Astrocyte of the spinal cord (primary cell): Measurements from ENCODE around the gene AKAP9.

Experiments used
- DNase-seq: peaks from one replicate; pipeline ENCODE4 v3.0.0; 2011; ENCODE audit warnings: low read depth, low spot score
- H3K4me3 ChIP-seq: 2 replicates; pipeline ENCODE4 v1.5.1; 2011; ENCODE audit warnings: low read depth, mild to moderate bottlenecking, low read length, moderate library complexity
- in situ Hi-C: cut with HindIII; loops from 2 replicates; pipeline ENCODE4 v1.10.0; 2017; ENCODE audit warnings: low sequenced_read_pairs
- TF ChIP-seq, protein P1 (sequence below): IDR thresholded peaks from 2 replicates; pipeline ENCODE4 v1.5.1; 2012; ENCODE audit warnings: low read depth, mild to moderate bottlenecking, low read length, inconsistent platforms

AKAP9 gene

DNA sequence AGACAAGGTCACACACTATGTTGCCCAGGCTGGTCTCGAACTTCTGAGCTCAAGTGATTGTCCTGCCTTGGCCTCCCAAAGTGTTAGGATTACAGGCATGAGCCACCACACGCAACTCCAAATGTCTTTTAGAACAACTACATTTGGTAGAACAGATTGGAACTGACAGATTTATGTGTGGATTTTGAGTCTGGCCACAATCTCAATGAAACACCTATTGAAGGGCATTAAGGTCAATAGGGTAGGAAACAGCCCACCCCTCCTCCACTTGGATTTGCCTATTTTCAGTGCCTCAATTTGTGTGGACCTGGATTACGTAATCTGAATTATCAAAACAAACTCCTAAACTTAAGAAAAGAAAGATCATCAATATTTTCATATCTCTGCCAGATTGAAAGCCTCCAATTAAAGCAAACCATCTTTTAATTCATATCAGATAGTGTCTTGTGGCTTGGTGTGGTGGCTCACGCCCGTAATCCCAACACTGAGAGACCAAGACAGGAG is 209.1 kb downstream of the AKAP9 start:
- DNase-seq: no peak
- in situ Hi-C loops: no loop called here
- TF ChIP-seq, protein P1, sequence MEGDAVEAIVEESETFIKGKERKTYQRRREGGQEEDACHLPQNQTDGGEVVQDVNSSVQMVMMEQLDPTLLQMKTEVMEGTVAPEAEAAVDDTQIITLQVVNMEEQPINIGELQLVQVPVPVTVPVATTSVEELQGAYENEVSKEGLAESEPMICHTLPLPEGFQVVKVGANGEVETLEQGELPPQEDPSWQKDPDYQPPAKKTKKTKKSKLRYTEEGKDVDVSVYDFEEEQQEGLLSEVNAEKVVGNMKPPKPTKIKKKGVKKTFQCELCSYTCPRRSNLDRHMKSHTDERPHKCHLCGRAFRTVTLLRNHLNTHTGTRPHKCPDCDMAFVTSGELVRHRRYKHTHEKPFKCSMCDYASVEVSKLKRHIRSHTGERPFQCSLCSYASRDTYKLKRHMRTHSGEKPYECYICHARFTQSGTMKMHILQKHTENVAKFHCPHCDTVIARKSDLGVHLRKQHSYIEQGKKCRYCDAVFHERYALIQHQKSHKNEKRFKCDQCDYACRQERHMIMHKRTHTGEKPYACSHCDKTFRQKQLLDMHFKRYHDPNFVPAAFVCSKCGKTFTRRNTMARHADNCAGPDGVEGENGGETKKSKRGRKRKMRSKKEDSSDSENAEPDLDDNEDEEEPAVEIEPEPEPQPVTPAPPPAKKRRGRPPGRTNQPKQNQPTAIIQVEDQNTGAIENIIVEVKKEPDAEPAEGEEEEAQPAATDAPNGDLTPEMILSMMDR: no peak
- no peak overlapping the region for H3K4me3 ChIP-seq

DNA sequence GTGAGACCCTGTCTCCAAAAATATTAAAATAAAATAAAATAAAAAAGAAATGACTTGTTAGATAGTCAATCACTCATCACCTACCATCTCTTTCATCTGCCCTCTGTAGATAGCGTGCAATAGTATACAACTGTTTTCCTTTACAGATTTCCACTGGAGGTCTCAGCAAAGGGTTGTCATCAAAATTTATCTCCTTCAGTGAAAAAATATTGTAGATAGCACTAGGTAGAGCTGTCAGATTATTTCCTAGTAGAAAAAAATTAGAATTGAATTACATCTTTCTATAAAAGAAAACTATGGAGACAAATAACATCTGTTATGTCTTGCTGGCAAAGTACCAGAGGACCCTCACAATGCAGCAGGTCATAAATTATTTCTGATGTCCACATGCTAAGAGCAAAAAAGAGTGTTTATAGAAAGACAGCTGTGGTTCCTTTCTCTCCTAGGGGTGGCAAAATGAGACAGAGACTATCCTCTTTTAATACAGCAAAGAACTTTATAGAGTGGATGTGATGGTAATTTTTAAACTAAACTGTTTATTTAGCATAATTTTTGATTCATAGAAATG is 209.9 kb downstream of the AKAP9 start:
- in situ Hi-C loops: no loop called here
- H3K4me3 ChIP-seq: no peak overlapping the region
- DNase-seq: no peak
- TF ChIP-seq, protein P1: no peak

- DNase-seq: no peak
- no peak overlapping the region for H3K4me3 ChIP-seq
- TF ChIP-seq, protein P1: no peak
- in situ Hi-C loops: no loop called here
Observed at GRCh38 chr7:92155108-92155739, 214.6 kb downstream of the AKAP9 start.

GRCh38 chr7:92156990-92157389 is 216.3 kb downstream of the AKAP9 start:
- in situ Hi-C loops: no loop called here
- no peak overlapping the region for H3K4me3 ChIP-seq
- TF ChIP-seq, protein P1: no peak
- no peak for DNase-seq

GRCh38 chr7:92158660-92159575 is 218.3 kb downstream of the AKAP9 start:
- H3K4me3 ChIP-seq: no peak overlapping the region
- TF ChIP-seq, protein P1: no peak
- in situ Hi-C loops: no loop called here
- DNase-seq: peak; percentile 79
